Psoas muscle (tissue), 8 donors: Measurements from ENCODE around the gene KCNJ10. TPM values are rescaled to one million over a fixed set of nuclear protein-coding genes. Genes with fewer than 3 reads are reported as not detected.
A peak's percentile ranks its signal among the peaks of the same experiment; 100 is the strongest.

Experiments
- ATAC-seq, 4 donors: fragments of 200-7000 bp; cut with Tn5 transposase; one replicate each; pipeline ENCODE4 v1.9.1; 2020; ENCODE audit warnings: moderate library complexity in 3 of 4, mild to moderate bottlenecking in 2 of 4
- DNase-seq, 2 donors: peaks; one replicate each; pipeline ENCODE4 v3.0.0-alpha.2; 2020
- H3K27ac ChIP-seq: fragments of 200-600 bp; one replicate; pipeline ENCODE4 v1.8.0; 2022
- H3K27me3 ChIP-seq, 3 donors: fragments of 200-600 bp in 1 of 3; one replicate each; pipeline versions ENCODE4 v1.6.1 to v1.8.0; 2013 to 2022; ENCODE audit warnings: low read length in 2 of 3, mild to moderate bottlenecking in 2 of 3, moderate library complexity in 1 of 3; ENCODE audit not compliant: insufficient read depth in 3 of 3
- H3K36me3 ChIP-seq, 2 donors: fragments of 200-600 bp in 1 of 2; one replicate each; pipeline versions ENCODE4 v1.6.1 to v1.8.0; 2013 to 2022; ENCODE audit warnings: low read depth in 1 of 2, mild to moderate bottlenecking in 1 of 2, moderate library complexity in 1 of 2; ENCODE audit not compliant: insufficient read depth in 1 of 2
- H3K4me1 ChIP-seq: fragments of 200-600 bp; one replicate; pipeline ENCODE4 v1.8.0; 2022
- H3K4me3 ChIP-seq: fragments of 200-600 bp; one replicate; pipeline ENCODE4 v1.8.0; 2022; ENCODE audit warnings: mild to moderate bottlenecking
- H3K9me3 ChIP-seq: fragments of 200-600 bp; one replicate; pipeline ENCODE4 v1.8.0; 2022
- CTCF ChIP-seq: fragments of 200-600 bp; IDR thresholded peaks from one replicate; pipeline ENCODE4 v1.8.0; 2022; ENCODE audit warnings: antibody characterized with exemption
- WGBS, 3 donors: extraction: QIAGEN DNeasy Blood & Tissue Kit; methylation state at CpG; one replicate each; pipeline versions ENCODE4 v1.1.6 to v1.1.7; 2013; 5-methylcytosine and 5-hydroxymethylcytosine counted together
- intact Hi-C, 2 donors: fragments of 100-400 bp; cut with DNase I; formaldehyde crosslinking; loops; one replicate each; pipeline versions ENCODE4 v1.11.0 to v1.14.2; 2022
- polyA plus RNA-seq, 3 donors: library from polyadenylated mRNA; stranded (reverse); fragments of 200-250 nt; gene quantifications; one replicate each; pipeline ENCODE4 v1.2.3, GENCODE V29; 2013
- total RNA-seq, 4 donors: library from RNA; stranded (reverse); fragmentation: NEBNext Ultra II Directional in 2 of 4; extraction: Animal tissue kit (Norgen Biotek cat#: 25700) in 2 of 4; gene quantifications; one replicate each; pipeline versions ENCODE4 v1.2.1 to v1.2.4, GENCODE V29; 2021 to 2023
- donor health status: healthy with polysubstance abuse.
- donor health status: DM: no; HTN: no; CAD: no; lungs with moderate emphysema.
- donor health status: Bipolar disorder and iron deficiency.
- donor health status: healthy.
- donor health status: DM: yes; HTN: yes; CAD: no.
- donor health status: DM: no; HTN: no; CAD: no.
- donor health status: DM: no; HTN: no; CAD: no.
- donor health status: DM: yes; HTN: yes; CAD: no.

The KCNJ10 gene
- total and polyA plus RNA-seq, 7 donors = 0.01 to 0.09 (median 0.05) TPM; not detected in 3

GRCh38 chr1:160030657-160031364 is 39.1 kb downstream of the KCNJ10 start:
- Histone ChIP-seq H3K4me1 (peaks cover 17% of the 10 kb centered on the region), H3K9me3 (no peaks in the 10 kb centered on the region), H3K36me3 (no peaks in the 10 kb centered on the region), H3K27me3 (no peaks in the 10 kb centered on the region), H3K27ac (peak overlapping the region; percentile 74), H3K4me3 (peak overlapping the region; percentile 78)
- ATAC-seq (peak; percentile 38 to 60 (median 41)), DNase-seq (no peak)
- intact Hi-C loops = loop anchor here in 1 of 2 donors (5.0 kb wide), 1 partner anchor 249 kb away; the partner anchor contains the start of gene DUSP23
- no peak for TF ChIP-seq CTCF
- WGBS, 3 donors = 7 to 8% (median 8%) methylated on average over 23 of the region's 23 CpGs

GRCh38 chr1:160028426-160028825 is 41.5 kb downstream of the KCNJ10 start:
- ATAC-seq = no peak
- DNase-seq = no peak
- intact Hi-C loops = loop anchor here in 1 of 2 donors (10.0 kb wide), 1 partner anchor 244 kb away; the partner anchor contains the start of gene DUSP23
- Histone ChIP-seq H3K9me3 (no peaks in the 10 kb centered on the region), H3K4me3 (no peak overlapping the region), H3K4me1 (peaks cover 17% of the 10 kb centered on the region), H3K27ac (no peak overlapping the region), H3K27me3 (no peaks in the 10 kb centered on the region), H3K36me3 (no peaks in the 10 kb centered on the region)
- no peak for TF ChIP-seq CTCF

DNA sequence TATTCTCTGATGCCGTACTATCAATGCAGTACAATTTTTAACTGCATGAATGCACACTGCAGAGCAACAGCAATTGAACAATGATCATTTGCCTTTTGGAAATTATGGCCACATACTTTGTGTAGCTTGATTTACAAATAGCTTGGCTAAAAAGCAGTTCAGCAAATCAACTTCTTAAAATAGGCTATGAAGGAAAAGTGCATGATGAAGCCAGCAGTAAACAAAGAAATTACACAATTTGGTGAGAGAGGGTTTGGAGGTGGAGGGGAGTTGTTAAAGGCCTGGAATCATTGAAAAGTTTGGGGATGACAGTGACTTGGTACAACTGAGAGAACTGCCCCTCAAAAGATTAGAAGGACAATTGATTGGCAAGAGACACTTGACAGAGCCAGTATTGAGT is 44.6 kb downstream of the KCNJ10 start:
- H3K27me3 ChIP-seq = no peaks in the 10 kb centered on the region
- no peak for TF ChIP-seq CTCF
- DNase-seq (no peak), ATAC-seq (peak in 3 of 4 donors; percentile 19 to 88 (median 72))
- H3K4me1 ChIP-seq = peaks cover 3% of the 10 kb centered on the region
- no peak overlapping the region for H3K27ac ChIP-seq
- intact Hi-C loops = loop anchor here in 1 of 2 donors (10.0 kb wide), 1 partner anchor 241 kb away; the partner anchor contains the start of gene DUSP23
- no peak overlapping the region for H3K4me3 ChIP-seq
- WGBS, 3 donors = 89 to 96% (median 90%) methylated on average over 1 of the region's 1 CpG
- H3K9me3 ChIP-seq = no peaks in the 10 kb centered on the region
- H3K36me3 ChIP-seq = no peaks in the 10 kb centered on the region

GRCh38 chr1:160024195-160024905 is 45.6 kb downstream of the KCNJ10 start:
- no peak overlapping the region for H3K27ac ChIP-seq
- no peaks in the 10 kb centered on the region for H3K4me1 ChIP-seq
- peak in 2 of 4 donors; percentile 46 to 62 for ATAC-seq
- H3K27me3 ChIP-seq = no peaks in the 10 kb centered on the region
- TF ChIP-seq CTCF = no peak
- H3K4me3 ChIP-seq = no peak overlapping the region
- H3K9me3 ChIP-seq = no peaks in the 10 kb centered on the region
- no peaks in the 10 kb centered on the region for H3K36me3 ChIP-seq
- intact Hi-C loops = loop anchor here in 1 of 2 donors (10.0 kb wide), 1 partner anchor 240 kb away; the partner anchor contains the start of gene DUSP23
- WGBS, 3 donors = 42 to 53% (median 42%) methylated on average over 2 of the region's 2 CpGs
- no peak for DNase-seq
